Measurements from ENCODE around the gene LRRN4CL.

DNA sequence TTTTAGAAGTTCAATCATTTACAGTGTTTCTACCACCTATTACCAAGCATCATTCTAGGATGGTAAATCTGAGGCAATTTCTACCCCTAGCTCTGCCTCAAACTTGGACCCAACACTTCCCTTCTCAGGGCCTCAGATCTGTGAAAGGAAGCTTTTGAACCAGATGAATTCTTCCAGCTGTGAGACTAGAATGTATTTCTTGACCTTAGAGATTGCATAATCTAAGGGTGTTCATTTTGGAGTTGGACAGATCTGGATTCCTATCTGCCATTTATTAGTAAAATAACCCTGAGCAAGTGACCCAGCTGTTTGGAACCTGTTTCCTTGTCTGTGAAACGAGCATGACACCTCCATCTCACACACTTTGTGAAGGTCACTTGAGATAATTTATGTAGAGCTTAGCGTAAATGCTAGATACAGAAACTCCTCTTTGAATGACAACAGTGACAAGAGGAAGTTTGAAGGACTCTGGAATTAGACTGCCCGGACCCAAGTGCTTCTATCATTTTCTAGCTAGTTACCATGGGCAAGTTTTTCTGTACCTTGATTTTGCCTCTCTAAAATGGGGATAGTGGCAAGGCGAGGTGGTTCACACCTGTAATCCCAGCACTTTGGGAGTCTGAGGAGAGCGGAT is 32.4 kb downstream of the LRRN4CL start:
- TF ChIP-seq, protein P1, sequence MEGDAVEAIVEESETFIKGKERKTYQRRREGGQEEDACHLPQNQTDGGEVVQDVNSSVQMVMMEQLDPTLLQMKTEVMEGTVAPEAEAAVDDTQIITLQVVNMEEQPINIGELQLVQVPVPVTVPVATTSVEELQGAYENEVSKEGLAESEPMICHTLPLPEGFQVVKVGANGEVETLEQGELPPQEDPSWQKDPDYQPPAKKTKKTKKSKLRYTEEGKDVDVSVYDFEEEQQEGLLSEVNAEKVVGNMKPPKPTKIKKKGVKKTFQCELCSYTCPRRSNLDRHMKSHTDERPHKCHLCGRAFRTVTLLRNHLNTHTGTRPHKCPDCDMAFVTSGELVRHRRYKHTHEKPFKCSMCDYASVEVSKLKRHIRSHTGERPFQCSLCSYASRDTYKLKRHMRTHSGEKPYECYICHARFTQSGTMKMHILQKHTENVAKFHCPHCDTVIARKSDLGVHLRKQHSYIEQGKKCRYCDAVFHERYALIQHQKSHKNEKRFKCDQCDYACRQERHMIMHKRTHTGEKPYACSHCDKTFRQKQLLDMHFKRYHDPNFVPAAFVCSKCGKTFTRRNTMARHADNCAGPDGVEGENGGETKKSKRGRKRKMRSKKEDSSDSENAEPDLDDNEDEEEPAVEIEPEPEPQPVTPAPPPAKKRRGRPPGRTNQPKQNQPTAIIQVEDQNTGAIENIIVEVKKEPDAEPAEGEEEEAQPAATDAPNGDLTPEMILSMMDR (IDR thresholded peaks at IDR 0.05; ENCODE audit: low read length), result no peak
- no peak for TF ChIP-seq EZH2 (optimal IDR thresholded peaks at IDR 0.05; ENCODE audit: low read depth, low read length)
- no peak for TF ChIP-seq EZH2phosphoT487 (IDR thresholded peaks at IDR 0.05; ENCODE audit: low read length)

Data from MM.1S (cell line).